NCI-H82 treated with DMSO at 0.1 percent for 48 hours (cell line): ENCODE data around the gene HHIPL1.

ENCODE experiments used
- DNase-seq: peaks from one replicate; lab custom pipeline; 2025; ENCODE audit not compliant: unreplicated experiment; lab: John Stamatoyannopoulos, UW

Gene HHIPL1

GRCh38 chr14:99644723-99645544, at the start of gene HHIPL1:
TSS of gene HHIPL1 (plus strand) at chr14:99645129. CDS start at chr14:99645208, 79 bp downstream.
- no peak for DNase-seq

DNA sequence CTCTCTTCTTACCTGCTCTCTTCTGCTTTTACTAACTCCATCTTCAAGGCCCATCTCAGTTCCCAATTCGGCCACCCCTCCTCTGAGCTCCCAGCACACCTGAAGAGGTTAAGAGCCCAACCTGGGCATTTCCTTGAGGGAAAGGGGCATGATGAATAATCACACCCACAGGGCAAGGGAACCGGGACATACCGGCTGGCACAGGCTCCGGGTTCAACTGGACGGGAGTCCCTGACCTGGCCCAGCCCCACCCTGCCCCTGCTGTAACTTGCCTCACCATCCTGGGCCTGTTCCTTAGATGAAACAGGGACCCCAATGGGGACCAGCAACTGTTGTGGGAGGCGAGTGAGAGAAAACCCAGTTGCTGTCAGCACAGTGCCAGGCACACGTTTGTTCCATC, 49.4 kb upstream of the HHIPL1 start:
- no peak for DNase-seq

GRCh38 chr14:99596071-99596627, 48.8 kb upstream of the HHIPL1 start:
- DNase-seq = no peak

- DNase-seq = no peak
Observed at GRCh38 chr14:99596772-99597171, 48.2 kb upstream of the HHIPL1 start.

DNA sequence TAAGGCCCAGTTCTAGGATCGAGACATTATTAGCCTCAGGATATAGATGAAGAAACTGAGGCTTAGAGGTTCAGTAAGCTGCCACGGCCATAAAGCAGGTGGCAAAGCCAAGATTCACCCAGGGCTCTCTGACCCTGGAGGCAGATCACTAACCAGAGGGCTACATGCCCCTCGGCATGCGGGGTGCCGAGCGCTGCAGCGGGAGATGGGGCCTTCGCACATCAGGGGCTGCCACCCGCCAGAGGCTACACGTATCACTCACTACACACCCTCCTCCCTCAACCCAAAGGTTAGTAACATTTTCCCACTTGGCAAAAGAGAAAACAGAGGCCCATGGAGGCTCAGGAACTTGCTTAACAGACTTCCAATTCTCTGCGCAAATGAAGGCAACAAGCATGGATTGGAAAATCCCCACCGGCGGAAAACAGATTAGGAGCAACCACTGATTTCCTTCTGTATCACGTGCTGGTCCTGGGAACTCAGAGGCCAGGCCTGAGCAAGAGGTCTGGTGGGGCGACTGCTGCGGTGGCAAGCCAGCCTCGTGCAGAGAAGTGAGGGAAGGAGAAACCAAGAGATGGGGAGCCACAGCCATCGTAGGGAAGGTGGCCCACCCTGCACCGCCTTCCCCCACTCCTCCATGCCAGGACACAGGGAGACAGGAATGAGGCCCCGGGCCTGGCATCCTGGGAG, 46.9 kb upstream of the HHIPL1 start:
- DNase-seq = no peak

DNA sequence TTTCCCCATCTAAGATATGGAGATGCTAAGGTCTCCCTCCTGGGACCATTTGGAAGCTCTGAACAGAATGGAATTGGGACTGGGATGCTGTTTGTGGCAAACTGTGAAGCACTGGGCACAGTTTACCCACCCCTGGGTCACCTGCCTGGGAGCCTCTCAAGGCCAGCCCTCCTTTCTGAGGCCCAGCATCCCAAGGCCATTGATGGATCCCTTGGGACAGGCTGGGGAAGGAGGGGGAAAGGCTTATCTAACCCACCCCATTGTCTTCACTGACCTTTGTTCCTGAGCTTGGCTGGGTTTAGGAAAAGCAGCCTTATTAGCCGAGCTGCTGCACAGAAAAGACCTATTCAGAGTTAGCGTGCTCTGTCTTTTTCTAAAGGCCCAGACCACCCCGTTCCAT, 46.2 kb upstream of the HHIPL1 start:
- no peak for DNase-seq

DNA sequence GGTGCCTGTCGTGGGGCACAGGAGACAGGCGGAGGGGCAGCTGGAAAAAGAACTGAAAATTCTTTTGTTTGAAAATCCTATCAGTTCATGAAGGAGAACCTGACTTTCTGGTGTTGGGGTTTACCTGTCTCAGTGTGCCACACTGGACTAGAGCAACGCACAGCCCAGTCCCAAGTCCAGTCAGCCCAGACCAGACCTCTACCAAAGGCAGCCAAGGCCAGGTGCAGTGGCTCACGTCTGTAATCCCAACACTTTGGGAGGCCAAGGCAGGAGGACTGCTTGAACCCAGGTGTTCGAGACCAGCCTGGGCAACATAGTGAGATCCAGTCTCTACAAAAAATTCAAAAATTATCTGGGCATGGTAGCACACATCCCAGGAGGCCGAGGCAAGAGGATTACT, 45.5 kb upstream of the HHIPL1 start:
- no peak for DNase-seq

- DNase-seq = no peak
Observed at GRCh38 chr14:99600232-99600888, 44.6 kb upstream of the HHIPL1 start.

DNA sequence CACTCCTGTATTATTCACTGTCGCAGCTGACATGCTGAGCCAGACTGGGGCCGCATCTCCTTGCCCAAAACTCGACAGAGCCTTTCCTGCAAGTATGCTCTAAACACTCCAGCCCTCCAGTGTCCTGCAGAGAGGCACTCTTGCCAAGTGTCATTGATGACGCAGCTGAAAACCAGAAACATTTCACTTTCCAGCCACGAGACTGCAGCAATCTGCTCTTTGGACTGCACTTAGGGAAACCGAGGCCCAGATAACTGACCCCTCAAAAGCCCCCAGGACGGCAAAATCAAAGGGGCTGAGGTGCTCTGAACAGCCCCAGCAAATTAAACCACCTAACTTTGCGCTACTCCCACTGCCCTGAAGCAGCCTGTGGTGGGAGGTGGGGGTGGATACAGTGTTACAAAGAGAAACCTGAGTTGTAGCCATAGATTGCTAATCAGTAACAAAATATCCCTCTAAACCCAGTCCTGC, 43.5 kb upstream of the HHIPL1 start:
- DNase-seq = no peak

- DNase-seq = no peak
Observed at GRCh38 chr14:99602054-99602787, 42.7 kb upstream of the HHIPL1 start.

DNA sequence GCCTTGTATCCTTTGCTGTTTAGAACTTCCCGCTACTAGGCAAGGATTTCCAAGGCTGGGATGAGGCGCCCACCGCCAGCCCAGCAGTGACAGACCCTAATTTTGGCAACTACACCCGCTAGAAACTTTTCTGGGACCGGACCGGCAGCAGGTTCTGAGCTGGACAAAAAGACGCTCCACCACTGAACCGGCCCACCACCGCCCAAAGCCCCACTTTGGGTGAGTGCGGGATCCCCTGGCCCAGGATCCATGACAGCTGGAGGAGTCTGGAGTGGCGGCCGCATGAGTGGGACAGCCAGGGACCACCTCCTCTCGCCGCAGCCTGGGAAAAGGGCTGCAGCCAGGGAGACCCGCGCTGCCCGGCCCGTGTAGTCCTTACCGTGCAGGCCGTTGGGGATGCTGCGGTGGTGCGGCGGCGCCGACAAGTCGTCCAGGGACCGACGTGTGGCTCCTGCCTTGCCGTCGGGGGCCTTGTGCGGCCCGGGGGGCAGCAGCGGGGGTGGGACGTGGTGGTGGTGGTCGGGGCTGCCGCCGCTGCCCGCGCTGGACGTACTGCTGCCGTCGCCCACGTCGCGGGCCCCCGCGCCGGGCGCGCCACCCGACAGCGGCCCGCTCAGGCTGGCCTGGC, 42.0 kb upstream of the HHIPL1 start:
- DNase-seq = no peak

DNA sequence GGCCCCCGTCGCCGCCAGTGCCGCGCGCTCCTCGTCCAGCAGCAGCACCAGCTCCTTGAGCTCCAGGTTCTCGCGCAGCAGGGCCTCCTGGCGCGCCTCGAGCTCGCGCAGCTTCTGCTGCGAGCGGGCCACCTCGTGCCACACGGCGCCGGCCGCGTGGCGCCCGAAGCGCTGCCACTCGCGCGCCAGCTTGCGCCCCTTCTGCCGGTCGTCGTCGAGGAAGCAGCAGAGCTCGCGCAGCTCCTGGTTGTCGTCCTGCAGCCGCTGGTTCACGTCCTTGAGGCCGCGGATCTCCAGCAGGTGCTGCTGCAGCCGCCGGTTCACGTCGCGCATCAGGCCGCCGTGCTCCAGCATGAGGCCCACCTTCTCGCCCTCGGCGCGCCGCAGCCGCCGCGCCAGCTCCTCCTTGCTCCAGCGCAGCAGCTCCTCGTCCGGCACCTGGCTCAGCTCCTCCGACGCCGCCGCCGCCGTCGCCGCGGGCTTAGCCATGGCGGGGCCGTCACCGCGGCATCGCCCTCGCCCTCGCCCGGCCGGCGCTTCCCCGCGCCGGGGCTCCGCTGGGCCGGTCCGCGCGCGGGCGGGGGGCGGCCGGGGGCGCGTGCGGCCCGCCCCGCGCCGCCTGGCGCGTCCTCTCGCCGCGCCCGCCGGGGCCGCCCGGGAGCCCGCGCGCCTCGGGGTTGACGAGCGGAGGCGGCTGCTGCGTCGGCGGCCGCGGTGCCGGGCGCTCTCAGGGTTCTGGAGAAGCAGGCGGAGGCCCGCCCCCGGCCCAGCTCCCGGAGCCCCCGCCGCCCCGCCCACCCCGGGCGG, 41.3 kb upstream of the HHIPL1 start, which contains the start of gene CCDC85C:
TSS of gene CCDC85C (minus strand) at position 737 of the 807 bp plus-strand sequence. CDS start at position 489, 248 bp downstream.
- no peak for DNase-seq

GRCh38 chr14:99604278-99604765, 40.6 kb upstream of the HHIPL1 start:
- peak; percentile 78 for DNase-seq

GRCh38 chr14:99604766-99605298, 40.1 kb upstream of the HHIPL1 start:
- no peak for DNase-seq

- DNase-seq = peak; percentile 67
Observed at GRCh38 chr14:99605299-99605961, 39.5 kb upstream of the HHIPL1 start.

- no peak for DNase-seq
Observed at GRCh38 chr14:99606359-99606758, 38.6 kb upstream of the HHIPL1 start.

GRCh38 chr14:99608591-99608990, 36.3 kb upstream of the HHIPL1 start:
- DNase-seq = no peak
